NOMO-1 treated with dmso at 0.1 percent for 144 hours (cell line): ENCODE measurements around the gene PDE3A.

Source experiments
- DNase-seq: peaks from one replicate; lab custom pipeline; 2025; ENCODE audit not compliant: unreplicated experiment; lab: John Stamatoyannopoulos, UW

The PDE3A gene

GRCh38 chr12:20681334-20681733 is 313.0 kb downstream of the PDE3A start:
- no peak for DNase-seq

- DNase-seq: no peak
Observed at GRCh38 chr12:20695232-20695631, 326.9 kb downstream of the PDE3A start, which contains the start of gene SLCO1C1. Gene SLCO1C1 (plus strand): TSS chr12:20695332. CDS start chr12:20699577, 4,245 bp downstream.

- DNase-seq: no peak
Observed at GRCh38 chr12:20696181-20696905, 328.0 kb downstream of the PDE3A start.

GRCh38 chr12:20701106-20701505 is 332.8 kb downstream of the PDE3A start:
- no peak for DNase-seq

- DNase-seq: no peak
Observed at GRCh38 chr12:20704860-20705259, 336.5 kb downstream of the PDE3A start.

GRCh38 chr12:20711846-20712245 is 343.5 kb downstream of the PDE3A start:
- DNase-seq: no peak

GRCh38 chr12:20716037-20716436 is 347.7 kb downstream of the PDE3A start:
- no peak for DNase-seq

- no peak for DNase-seq
Observed at GRCh38 chr12:20716985-20717384, 348.6 kb downstream of the PDE3A start.

- no peak for DNase-seq
Observed at GRCh38 chr12:20718294-20718693, 350.0 kb downstream of the PDE3A start.

- no peak for DNase-seq
Observed at GRCh38 chr12:20722142-20722541, 353.8 kb downstream of the PDE3A start.

GRCh38 chr12:20731274-20731673 is 362.9 kb downstream of the PDE3A start:
- DNase-seq: no peak
